A549 treated with CpdA at 1 μM for 4 hours (cell line): Measurements from ENCODE around the gene TOR2A. TPM values are rescaled to one million over a fixed set of nuclear protein-coding genes. Genes with fewer than 3 reads are reported as not detected.

Source experiments
- total RNA-seq: library from RNA; stranded (reverse); fragments of 200-300 nt; extraction: Qiagen RNA extraction; gene quantifications from 5 replicates; pipeline ENCODE4 v1.2.3, GENCODE V29; 2022; ENCODE audit warnings: low read depth

Gene TOR2A
- 8.4 to 16.5 TPM (median 12.9 TPM) in 5 replicates for total RNA-seq

GRCh38 chr9:127734747-127735529 is at the start of gene TOR2A:
TOR2A (minus strand) TSS chr9:127735294; CDS start chr9:127735270, 24 bp downstream.

GRCh38 chr9:127778280-127779135 is 43.4 kb upstream of the TOR2A start, which contains the start of gene SH2D3C:
SH2D3C (minus strand) TSS chr9:127778666; CDS start chr9:127778627, 39 bp downstream.

GRCh38 chr9:127715470-127716337 is 19.4 kb downstream of the TOR2A start, which contains the start of the genes PTRH1 and TTC16:
PTRH1 (minus strand) TSS chr9:127715663; CDS start chr9:127715639, 24 bp downstream.
TTC16 (plus strand) TSS chr9:127716079; CDS start chr9:127716146, 67 bp downstream.

DNA sequence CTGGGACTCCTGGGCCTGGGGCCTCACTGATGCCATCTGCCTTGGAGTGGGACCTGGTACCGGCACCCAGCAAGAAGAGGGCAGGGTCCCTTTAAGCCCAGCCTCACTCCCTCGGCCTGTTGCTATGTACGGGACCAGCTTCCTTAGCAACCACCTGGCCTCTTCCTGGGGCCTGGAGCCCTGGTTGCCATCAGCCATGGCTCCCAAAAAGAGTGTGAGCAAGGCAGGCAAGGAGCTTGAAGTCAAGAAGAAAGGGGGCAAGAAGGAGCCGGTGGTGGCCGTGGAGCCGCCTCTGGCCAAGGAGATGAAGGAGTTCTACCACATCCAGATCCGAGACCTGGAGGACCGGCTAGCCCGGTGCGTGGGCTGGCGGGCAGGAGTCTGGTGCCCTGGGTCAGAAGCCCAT is 28.3 kb downstream of the TOR2A start, which contains the start of gene CFAP157:
CFAP157 (plus strand) TSS at position 153 of the 406 bp plus-strand sequence; CDS start at position 197, 44 bp downstream.

Other genes with a start within 250 kb of the TOR2A start
- gene STXBP1, start 123.0 kb downstream of the TOR2A start, total RNA-seq = 16.1 to 18.6 TPM (median 17.9 TPM) in 5 replicates
- 0.07 to 0.11 TPM (median 0.07 TPM) in 3 of 5 replicates, not detected in the others for gene CFAP157, start 28.3 kb downstream of the TOR2A start, total RNA-seq
- gene PTRH1, start 19.6 kb downstream of the TOR2A start, total RNA-seq = 11.1 to 17.9 TPM (median 15.6 TPM) in 5 replicates
- gene TTC16, start 19.2 kb downstream of the TOR2A start, total RNA-seq = 0.02 TPM in 1 of 5 replicates, not detected in the others
- gene SH2D3C, start 43.4 kb upstream of the TOR2A start, total RNA-seq = 0.03 to 0.16 TPM (median 0.13 TPM) in 4 of 5 replicates, not detected in the other
- 42.8 to 48.4 TPM (median 47.4 TPM) in 5 replicates for gene CDK9, start 50.7 kb upstream of the TOR2A start, total RNA-seq
- 45.8 to 52.2 TPM (median 47.7 TPM) in 5 replicates for gene FPGS, start 67.6 kb upstream of the TOR2A start, total RNA-seq
- 0.09 to 0.31 TPM (median 0.17 TPM) in 5 replicates for gene ENG, start 119.4 kb upstream of the TOR2A start, total RNA-seq
- 43.4 to 83.0 TPM (median 68.3 TPM) in 5 replicates for gene AK1, start 142.4 kb upstream of the TOR2A start, total RNA-seq
- 20.1 to 26.9 TPM (median 24.5 TPM) in 5 replicates for gene ST6GALNAC6, start 164.3 kb upstream of the TOR2A start, total RNA-seq
- gene ST6GALNAC4, start 181.7 kb upstream of the TOR2A start, total RNA-seq = 14.4 to 25.1 TPM (median 22.1 TPM) in 5 replicates
- gene PIP5KL1, start 195.5 kb upstream of the TOR2A start, total RNA-seq = 1.5 to 2.6 TPM (median 1.8 TPM) in 5 replicates
- gene DPM2, start 202.6 kb upstream of the TOR2A start, total RNA-seq = 34.3 to 50.2 TPM (median 46.5 TPM) in 5 replicates
- gene EEIG1, start 245.7 kb upstream of the TOR2A start, total RNA-seq = 65.8 to 85.4 TPM (median 74.9 TPM) in 5 replicates